Activated CD4-positive, alpha-beta T cell treated with anti-CD3 and anti-CD28 coated beads, Interleukin-2, Interleukin-4, amounts not matched to agents 100 ng/mL and 50 ng/mL, durations not matched to agents 16 hours and 8 hours (primary cell): ENCODE measurements around the gene NT5M.
"Not testable (repeated sequence)": the region's sequence is repeated elsewhere in the genome, so short reads cannot be mapped to it uniquely, and the experiment has no call there.

Experiments used
- DNase-seq: peaks from one replicate; pipeline ENCODE4 v3.0.0-alpha.2; 2020; ENCODE audit warnings: low spot score

Gene NT5M

GRCh38 chr17:17303010-17303846 lies at the start of gene NT5M:
Gene NT5M (plus strand): TSS chr17:17303373. CDS start chr17:17303551, 178 bp downstream.
- peak; percentile 74 for DNase-seq

GRCh38 chr17:17253406-17253805 lies 49.8 kb upstream of the NT5M start:
- DNase-seq: no peak

DNA sequence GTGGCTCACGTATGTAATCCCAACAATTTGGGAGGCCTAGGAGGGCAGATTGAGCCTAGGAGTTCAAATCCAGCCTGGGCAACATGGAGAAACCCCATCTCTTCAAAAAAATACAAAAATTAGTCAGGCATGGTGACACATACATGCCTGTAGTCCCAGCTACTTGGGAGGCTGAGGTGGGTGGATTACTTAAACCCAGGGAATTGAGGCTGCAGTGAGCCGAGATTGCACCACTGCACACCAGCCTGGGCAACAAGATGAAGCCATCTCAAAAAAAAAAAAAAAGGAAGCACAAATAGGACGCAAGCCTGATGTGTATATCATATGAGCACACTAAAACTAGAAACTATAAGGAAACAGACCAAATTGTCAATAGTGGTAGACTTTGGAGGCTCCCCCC lies 49.1 kb upstream of the NT5M start:
- DNase-seq: no peak

- DNase-seq: not testable (repeated sequence)
Observed at GRCh38 chr17:17255689-17256088, 47.5 kb upstream of the NT5M start.

DNA sequence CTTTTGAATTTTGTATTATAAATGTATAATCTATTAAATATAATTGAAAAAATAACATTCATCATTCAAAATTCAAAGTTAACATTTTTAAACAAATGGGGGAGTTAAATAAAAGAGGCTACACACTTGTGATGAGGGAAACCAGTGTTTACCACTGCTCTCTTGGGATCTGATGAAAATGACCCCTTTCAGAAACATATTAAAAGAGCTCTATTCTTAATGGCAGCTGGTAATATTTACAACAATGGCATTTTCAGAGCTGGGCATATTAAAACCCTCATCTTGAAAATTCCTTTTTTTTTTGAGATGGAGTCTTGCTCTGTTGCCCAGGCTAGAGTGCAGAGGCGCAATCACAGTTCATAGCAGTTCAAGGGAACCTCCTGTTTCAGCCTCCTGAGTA lies 46.9 kb upstream of the NT5M start:
- no peak for DNase-seq

GRCh38 chr17:17258011-17258410 lies 45.2 kb upstream of the NT5M start:
- DNase-seq: no peak

DNA sequence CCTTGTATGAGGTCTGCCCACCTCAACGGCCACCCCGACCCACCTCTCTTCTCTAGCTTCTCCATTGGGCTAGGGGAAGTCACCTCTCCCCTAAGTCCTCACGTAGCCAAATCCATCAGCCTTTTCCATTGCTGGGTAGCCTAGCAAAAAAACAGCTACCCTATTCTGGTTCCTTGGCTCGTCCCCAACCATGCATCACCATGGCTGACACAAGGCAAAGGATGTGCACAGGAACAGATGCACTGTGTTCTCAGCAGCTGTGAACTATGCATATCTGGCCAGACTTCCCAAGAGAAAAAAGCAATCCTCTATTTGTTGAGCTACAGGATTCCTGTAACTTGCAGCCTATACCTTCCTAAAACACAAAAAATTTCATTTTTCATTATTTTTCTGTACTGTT lies 44.2 kb upstream of the NT5M start:
- no peak for DNase-seq

GRCh38 chr17:17264430-17264829 lies 38.7 kb upstream of the NT5M start:
- DNase-seq: no peak

DNA sequence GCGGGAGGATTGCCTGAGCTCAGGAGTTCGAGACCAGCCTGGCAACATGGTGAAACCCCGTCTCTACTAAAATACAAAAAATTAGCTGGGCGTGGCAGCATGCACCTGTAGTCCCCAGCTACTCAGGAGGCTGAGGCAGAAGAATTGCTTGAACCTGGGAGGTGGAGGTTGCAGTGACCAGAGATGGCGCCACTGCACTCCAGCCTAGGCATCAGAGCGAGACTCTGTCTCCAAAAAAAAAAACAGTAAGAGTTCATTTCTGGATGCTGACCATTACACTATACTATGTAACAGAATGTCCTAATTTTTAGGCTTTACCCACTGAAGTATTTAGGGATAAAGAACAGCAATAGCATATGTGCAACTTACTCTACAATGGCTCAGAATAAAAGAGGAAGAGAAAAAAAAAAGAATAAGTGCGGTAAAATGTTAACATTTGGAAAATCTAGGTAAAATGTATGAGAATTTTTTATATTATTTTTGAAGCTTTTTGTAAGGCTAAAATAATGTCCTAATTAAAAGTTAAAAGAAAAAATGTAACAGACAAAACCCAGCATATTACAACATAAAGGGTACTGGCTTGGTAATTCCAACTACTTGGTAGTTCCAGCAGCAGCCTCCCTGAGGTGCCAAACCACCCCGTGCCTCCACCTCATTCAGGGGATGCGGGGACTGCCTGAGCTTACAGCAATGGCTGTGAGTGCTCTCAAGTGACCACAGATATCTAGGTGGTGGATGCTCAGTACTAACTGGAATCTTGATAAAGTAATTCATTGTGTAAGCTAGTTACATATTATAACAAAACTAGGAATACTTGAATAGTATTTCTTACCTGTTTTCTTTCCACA lies 33.0 kb upstream of the NT5M start:
- peak; percentile 14 for DNase-seq

DNA sequence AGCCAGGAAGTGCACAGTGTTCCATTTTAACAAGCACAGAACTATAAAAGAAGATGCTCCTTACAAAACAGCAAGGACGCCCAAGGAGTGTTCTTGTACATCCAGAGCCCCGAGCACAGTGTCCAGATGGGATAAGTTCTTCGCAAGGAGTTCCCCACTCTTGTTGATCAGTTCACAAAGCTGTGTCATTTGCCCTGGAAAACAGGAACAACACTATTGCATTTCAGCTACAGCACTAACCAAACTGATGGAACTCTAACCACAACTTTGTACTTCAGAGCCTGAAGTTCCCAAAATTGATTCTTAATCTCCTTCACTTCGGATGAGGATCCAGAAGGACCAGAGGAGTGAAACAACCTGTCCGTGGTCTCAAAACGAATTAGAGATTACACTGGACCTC lies 27.2 kb upstream of the NT5M start:
- DNase-seq: no peak

DNA sequence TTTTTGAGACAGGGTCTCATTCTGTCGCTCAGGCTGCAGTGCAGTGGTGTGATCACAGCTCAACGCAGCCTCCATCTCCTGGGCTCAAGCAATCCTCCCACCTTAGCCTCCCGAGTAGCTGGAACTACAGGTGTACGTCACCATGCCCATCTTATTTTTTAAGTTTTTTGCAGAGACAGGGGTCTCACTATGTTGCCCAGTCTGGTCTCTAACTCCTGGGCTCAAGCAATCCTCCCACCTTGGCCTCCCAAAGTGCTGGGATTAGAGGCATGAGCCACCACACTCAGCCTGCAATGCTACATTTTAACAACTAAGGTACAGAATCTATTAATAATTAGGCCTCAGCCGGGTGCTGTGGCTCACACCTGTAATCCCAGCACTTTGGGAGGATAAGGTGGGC lies 25.7 kb upstream of the NT5M start:
- not testable (repeated sequence) for DNase-seq

DNA sequence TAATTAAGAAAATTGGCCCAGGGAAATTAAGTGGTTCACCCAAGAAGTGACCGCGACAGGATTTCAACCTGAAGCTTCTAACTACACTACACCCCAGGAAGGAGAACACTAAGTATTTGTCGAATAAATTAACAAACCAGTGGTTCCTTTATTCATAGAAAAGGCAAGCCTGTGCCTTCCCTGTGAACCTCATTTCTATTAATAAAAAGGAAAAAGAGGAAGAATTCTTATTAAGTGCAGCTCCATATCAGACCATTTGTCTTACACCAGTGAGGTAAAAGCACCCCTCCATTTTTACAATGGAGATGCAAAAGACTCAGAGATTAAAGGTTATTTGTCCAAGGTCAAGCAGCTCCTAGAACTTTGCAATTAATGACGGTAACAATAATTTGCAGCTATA lies 23.9 kb upstream of the NT5M start:
- DNase-seq: no peak

- DNase-seq: peak; percentile 98
Observed at GRCh38 chr17:17280613-17281549, 22.3 kb upstream of the NT5M start, which contains the start of gene COPS3. Gene COPS3 (minus strand): TSS chr17:17281246. CDS start chr17:17281186, 60 bp downstream.

DNA sequence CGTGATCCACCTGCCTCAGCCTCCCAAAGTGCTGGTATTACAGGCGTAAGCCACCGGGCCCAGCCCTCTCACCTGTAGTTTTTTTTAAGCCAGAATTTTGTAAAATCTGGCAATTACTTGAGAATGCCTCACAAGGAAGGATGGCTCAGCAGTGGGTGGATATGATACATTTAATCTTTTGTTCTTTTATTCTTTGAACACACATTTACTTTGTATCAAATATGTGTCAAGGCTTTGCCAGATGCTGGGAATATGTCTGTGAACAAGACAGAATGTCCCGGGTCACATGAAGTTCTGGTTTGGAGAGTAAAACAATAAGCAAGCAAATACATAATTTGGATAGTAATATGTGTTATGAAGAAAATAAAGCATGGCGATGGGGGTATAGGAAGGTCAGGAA lies 17.2 kb upstream of the NT5M start:
- no peak for DNase-seq

GRCh38 chr17:17289086-17289485 lies 14.1 kb upstream of the NT5M start:
- no peak for DNase-seq

GRCh38 chr17:17289701-17290100 lies 13.5 kb upstream of the NT5M start:
- no peak for DNase-seq

GRCh38 chr17:17295141-17295540 lies 8.0 kb upstream of the NT5M start:
- no peak for DNase-seq

DNA sequence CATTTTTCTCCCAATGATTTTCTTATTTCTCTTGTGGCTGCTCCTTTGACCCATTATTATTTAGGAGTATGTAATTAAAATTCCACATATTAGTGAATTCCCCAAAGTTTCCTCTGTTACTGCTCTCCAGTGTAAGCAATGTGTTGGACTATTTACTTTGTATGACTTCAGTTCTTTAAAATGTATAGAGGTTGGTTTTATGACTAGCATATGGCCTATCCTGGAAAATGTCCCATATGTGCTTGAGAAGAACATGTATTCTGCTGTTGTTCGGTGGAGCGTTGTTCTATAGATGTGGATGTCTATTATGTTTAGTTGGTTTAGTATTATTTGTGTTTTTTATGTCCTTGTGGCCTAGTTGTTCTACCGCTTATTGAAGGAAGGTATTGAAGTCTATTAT lies 6.0 kb upstream of the NT5M start:
- DNase-seq: no peak

- DNase-seq: no peak
Observed at GRCh38 chr17:17298108-17298507, 5.1 kb upstream of the NT5M start.

DNA sequence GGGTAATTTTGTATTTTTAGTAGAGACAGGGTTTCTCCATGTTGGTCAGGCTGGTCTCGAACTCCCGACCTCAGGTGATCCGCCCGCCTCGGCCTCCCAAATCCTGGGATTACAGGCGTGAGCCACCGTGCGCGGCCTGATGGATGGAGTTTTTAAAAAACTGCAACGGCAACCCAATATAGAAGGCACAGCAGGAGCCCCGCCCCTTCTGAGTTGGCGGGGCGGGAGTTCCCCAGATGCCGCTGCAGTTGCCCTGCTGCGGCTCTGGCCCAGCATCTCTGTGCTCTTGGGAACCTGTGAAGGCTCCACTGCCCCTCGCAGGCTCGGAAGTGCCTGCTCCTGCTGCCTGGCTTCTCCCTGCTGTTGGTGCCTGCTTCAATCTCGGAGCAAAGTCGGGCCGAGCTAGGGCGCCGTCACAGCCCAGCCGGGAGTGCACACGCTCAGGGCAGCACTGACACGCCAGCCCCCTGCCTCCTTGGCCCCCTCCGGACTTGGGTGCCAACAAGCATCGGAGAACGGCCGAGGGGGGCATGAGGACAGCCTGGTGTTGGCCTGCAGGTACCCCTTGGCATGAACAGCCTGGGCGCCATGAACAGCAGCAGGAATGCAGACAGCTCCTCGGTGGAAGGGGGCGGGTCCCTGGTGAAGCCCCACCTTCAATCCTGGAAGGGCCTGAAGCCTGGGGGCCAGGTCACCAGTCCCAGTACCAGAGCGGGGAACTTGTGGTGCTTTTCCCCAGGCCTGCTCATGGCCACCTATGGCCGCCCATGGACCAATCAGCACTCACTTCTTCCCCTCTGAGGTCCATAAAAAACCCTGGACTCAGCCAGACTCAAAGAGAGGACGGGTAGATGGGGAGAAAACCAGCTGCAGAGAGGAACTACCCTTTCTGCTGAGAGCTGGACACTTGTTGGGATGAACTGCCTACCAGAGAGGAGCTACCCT lies 2.3 kb upstream of the NT5M start:
- peak; percentile 51 for DNase-seq

DNA sequence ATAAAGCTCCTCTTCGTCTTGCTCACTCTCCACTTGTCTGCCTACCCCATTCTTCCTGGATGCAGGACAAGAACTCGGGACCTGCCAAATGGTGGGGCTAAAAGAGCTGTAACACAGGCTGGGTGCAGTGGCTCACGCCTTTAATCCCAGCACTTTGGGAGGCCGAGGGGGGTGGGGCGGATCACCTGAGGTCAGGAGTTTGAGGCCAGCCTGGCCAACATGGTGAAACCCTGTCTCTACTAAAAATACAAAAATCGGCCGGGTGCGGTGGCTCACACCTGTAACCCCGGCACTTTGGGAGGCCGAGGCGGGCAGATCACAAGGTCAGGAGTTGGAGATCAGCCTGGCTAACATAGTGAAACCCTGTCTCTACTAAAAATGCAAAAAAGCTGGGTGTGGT lies 1.5 kb upstream of the NT5M start:
- not testable (repeated sequence) for DNase-seq
